Uterus (tissue), 2 donors: ENCODE results near the gene P2RY12.

Experiments
- CTCF ChIP-seq, 4 experiments: fragments of 200-600 bp in 2 of 4; fragments of 450-650 bp in 2 of 4; sonication (generic) in 2 of 4; IDR thresholded peaks; one replicate each; pipeline ENCODE4 v1.5.1; 2016 to 2019; ENCODE audit warnings: antibody characterized with exemption in 4 of 4, mild to moderate bottlenecking in 2 of 4, moderate library complexity in 1 of 4
- POLR2A ChIP-seq, 2 donors: fragments of 450-650 bp; IDR thresholded peaks; one replicate each; pipeline ENCODE4 v1.6.1; 2016; ENCODE audit warnings: antibody characterized with exemption in 2 of 2, mild to moderate bottlenecking in 1 of 2, moderate library complexity in 1 of 2

GRCh38 chr3:151300539-151300938, 84.0 kb downstream of the P2RY12 start:
- TF ChIP-seq POLR2A (IDR thresholded peaks at IDR 0.05) (no peak), CTCF (IDR thresholded peaks at IDR 0.05) (no peak)
